B cell (primary cell): ENCODE measurements around the gene ST3GAL3. TPM values are rescaled to one million over a fixed set of nuclear protein-coding genes. Genes with fewer than 3 reads are reported as not detected.

Experiments
- ATAC-seq: fragments of 200-7000 bp; cut with Tn5 transposase; one replicate; pipeline ENCODE4 v1.10.0; 2021; ENCODE audit warnings: low read depth, mild to moderate bottlenecking, moderate number of reproducible peaks, moderate library complexity
- CTCF ChIA-PET: fragments of 350-600 bp; sonication (Branson Sonifier 250); formaldehyde crosslinking; loops from one replicate; lab custom pipeline; 2021; ENCODE audit warnings: antibody characterized with exemption, inconsistent platforms; lab: Charles Lee
- POLR2A ChIA-PET: fragments of 350-600 bp; sonication (Branson Sonifier 250); formaldehyde crosslinking; loops from one replicate; lab custom pipeline; 2021; ENCODE audit warnings: antibody characterized with exemption; lab: Charles Lee
- DNase-seq: peaks from one replicate; pipeline ENCODE4 v3.0.0; 2013
- H2AFZ ChIP-seq: 2 replicates; pipeline ENCODE4 v1.6.1; 2012; ENCODE audit warnings: mild to moderate bottlenecking, low read depth, low read length; ENCODE audit not compliant: insufficient read depth, poor library complexity, severe bottlenecking
- H3K27ac ChIP-seq, 2 donors: 1 replicate in 1 of 2; 2 replicates in 1 of 2; pipeline ENCODE4 v1.5.1; 2012 to 2013; ENCODE audit warnings: low read length in 2 of 2, mild to moderate bottlenecking in 2 of 2, moderate library complexity in 1 of 2
- H3K27me3 ChIP-seq, 4 experiments: fragments of 200-600 bp in 1 of 4; sonication (generic) in 1 of 4; replicated peaks in 1 of 4; 1 replicate in 2 of 4; 2 replicates in 2 of 4; pipeline versions ENCODE4 v1.6.1 to v1.7.0; 2013 to 2016; ENCODE audit warnings: low read length in 3 of 4, mild to moderate bottlenecking in 2 of 4, mixed read lengths in 1 of 4, moderate library complexity in 1 of 4; ENCODE audit not compliant: insufficient read depth in 4 of 4, control insufficient read depth in 3 of 4; ENCODE audit errors: control extremely low read depth in 1 of 4
- H3K36me3 ChIP-seq, 2 experiments: replicated peaks in 1 of 2; 1 replicate in 1 of 2; 2 replicates in 1 of 2; pipeline versions ENCODE4 v1.6.1 to v1.7.1; 2013; ENCODE audit warnings: low read length in 1 of 2; ENCODE audit not compliant: insufficient read depth in 2 of 2, control insufficient read depth in 1 of 2; ENCODE audit errors: control extremely low read depth in 1 of 2, extremely low read depth in 1 of 2
- H3K4me1 ChIP-seq, 2 donors: fragments of 200-600 bp in 1 of 2; sonication (generic) in 1 of 2; 1 replicate in 1 of 2; 2 replicates in 1 of 2; pipeline versions ENCODE4 v1.5.1 to v1.6.1; 2013 to 2017; ENCODE audit warnings: low read length in 2 of 2; ENCODE audit not compliant: control insufficient read depth in 2 of 2, insufficient read depth in 2 of 2
- H3K4me2 ChIP-seq: replicated peaks from 2 replicates; pipeline ENCODE3; 2012; ENCODE audit warnings: mild to moderate bottlenecking, low read depth, low read length; ENCODE audit not compliant: poor library complexity, severe bottlenecking
- H3K4me3 ChIP-seq, 5 experiments: fragments of 200-600 bp in 1 of 5; sonication (generic) in 1 of 5; 1 replicate in 3 of 5; 2 replicates in 2 of 5; pipeline versions ENCODE4 v1.5.1 to v1.7.0; 2011 to 2016; ENCODE audit warnings: low read length in 4 of 5, mild to moderate bottlenecking in 4 of 5, low read depth in 2 of 5, control low read depth in 1 of 5, moderate library complexity in 1 of 5; ENCODE audit not compliant: insufficient read depth in 1 of 5; ENCODE audit errors: control extremely low read depth in 1 of 5, extremely low read depth in 1 of 5
- H3K79me2 ChIP-seq: fragments of 200-600 bp; sonication (generic); one replicate; pipeline ENCODE4 v1.6.0; 2016; ENCODE audit warnings: low read length; ENCODE audit not compliant: control insufficient read depth, insufficient read depth
- H3K9ac ChIP-seq: fragments of 200-600 bp; sonication (generic); 2 replicates; pipeline ENCODE4 v1.6.1; 2017; ENCODE audit warnings: mild to moderate bottlenecking, low read length, moderate library complexity
- H3K9me3 ChIP-seq, 3 donors: one replicate each; pipeline versions ENCODE4 v1.6.1 to v1.7.1; 2013; ENCODE audit warnings: low read length in 2 of 3; ENCODE audit not compliant: control insufficient read depth in 2 of 3, insufficient read depth in 1 of 3; ENCODE audit errors: control extremely low read depth in 1 of 3
- H4K20me1 ChIP-seq: 2 replicates; pipeline ENCODE4 v1.6.0; 2012; ENCODE audit warnings: mild to moderate bottlenecking, low read length; ENCODE audit not compliant: insufficient read depth, control insufficient read depth, poor library complexity, severe bottlenecking
- H3K27ac Mint-ChIP-seq: one replicate; pipeline ENCODE4 v1.8.0; 2021; ENCODE audit warnings: mixed read lengths
- H3K27me3 Mint-ChIP-seq: one replicate; pipeline ENCODE4 v1.8.0; 2021; ENCODE audit warnings: mixed read lengths
- H3K4me1 Mint-ChIP-seq: one replicate; pipeline ENCODE4 v1.8.0; 2021; ENCODE audit warnings: mixed read lengths
- H3K4me3 Mint-ChIP-seq: one replicate; pipeline ENCODE4 v1.8.0; 2021; ENCODE audit warnings: mixed read lengths
- H3K9me3 Mint-ChIP-seq: one replicate; pipeline ENCODE4 v1.8.0; 2022; ENCODE audit warnings: mixed read lengths; ENCODE audit not compliant: insufficient read depth
- EZH2 ChIP-seq: IDR thresholded peaks from 2 replicates; pipeline ENCODE4 v1.6.1; 2012; ENCODE audit warnings: borderline replicate concordance, low read depth, mild to moderate bottlenecking, moderate library complexity, low read length; ENCODE audit not compliant: insufficient read depth, poor library complexity, severe bottlenecking
- WGBS: methylation state at CpG from one replicate; pipeline ENCODE4 v1.1.5; 2013; ENCODE audit warnings: missing lambda C conversion rate; ENCODE audit not compliant: insufficient coverage; 5-methylcytosine and 5-hydroxymethylcytosine counted together
- intact Hi-C: fragments of 100-400 bp; cut with micrococcal nuclease; formaldehyde crosslinking; loops from one replicate; pipeline ENCODE4 v1.10.0; 2022
- polyA plus RNA-seq: library from polyadenylated mRNA; depleted of rRNA; stranded (reverse); fragments of >200 nt; gene quantifications from 2 replicates; pipeline ENCODE4 v1.2.3, GENCODE V29; 2012
- total RNA-seq, 2 donors: library from RNA; stranded (reverse); fragments of 120-200 nt in 1 of 2; gene quantifications; 1 replicate in 1 of 2; 2 replicates in 1 of 2; pipeline versions ENCODE4 v1.2.3 to v1.2.4, GENCODE V29; 2013 to 2022
- TF ChIP-seq, protein P1 (sequence below): fragments of 200-600 bp; IDR thresholded peaks from one replicate; pipeline ENCODE4 v1.8.0; 2022; ENCODE audit warnings: antibody characterized with exemption, mild to moderate bottlenecking

ST3GAL3 gene
- total and polyA plus RNA-seq, 2 donors (not counting 1 experiment from before 2014, with no cell fraction given): 16.8 to 31.4 TPM

GRCh38 chr1:43864111-43865045 lies 157.0 kb downstream of the ST3GAL3 start:
- Histone ChIP-seq H3K36me3 (peaks cover 0 to 3% of the 10 kb centered on the region in 2 experiments), H3K27me3 (no peaks in the 10 kb centered on the region), H3K9ac (no peak overlapping the region), H3K4me1 (no peaks in the 10 kb centered on the region), H3K79me2 (no peaks in the 10 kb centered on the region), H3K9me3 (no peaks in the 10 kb centered on the region), H2AFZ (no peak overlapping the region), H3K27ac (no peak overlapping the region), H3K4me2 (no peak overlapping the region), H3K4me3 (no peak overlapping the region), H4K20me1 (no peaks in the 10 kb centered on the region)
- intact Hi-C loops: no loop called here
- POLR2A ChIA-PET: no interaction called here
- Mint-ChIP-seq H3K4me3 (no peak overlapping the region), H3K27ac (no peak overlapping the region), H3K4me1 (no peaks in the 10 kb centered on the region), H3K9me3 (no peaks in the 10 kb centered on the region), H3K27me3 (no peaks in the 10 kb centered on the region)
- TF ChIP-seq, protein P1, sequence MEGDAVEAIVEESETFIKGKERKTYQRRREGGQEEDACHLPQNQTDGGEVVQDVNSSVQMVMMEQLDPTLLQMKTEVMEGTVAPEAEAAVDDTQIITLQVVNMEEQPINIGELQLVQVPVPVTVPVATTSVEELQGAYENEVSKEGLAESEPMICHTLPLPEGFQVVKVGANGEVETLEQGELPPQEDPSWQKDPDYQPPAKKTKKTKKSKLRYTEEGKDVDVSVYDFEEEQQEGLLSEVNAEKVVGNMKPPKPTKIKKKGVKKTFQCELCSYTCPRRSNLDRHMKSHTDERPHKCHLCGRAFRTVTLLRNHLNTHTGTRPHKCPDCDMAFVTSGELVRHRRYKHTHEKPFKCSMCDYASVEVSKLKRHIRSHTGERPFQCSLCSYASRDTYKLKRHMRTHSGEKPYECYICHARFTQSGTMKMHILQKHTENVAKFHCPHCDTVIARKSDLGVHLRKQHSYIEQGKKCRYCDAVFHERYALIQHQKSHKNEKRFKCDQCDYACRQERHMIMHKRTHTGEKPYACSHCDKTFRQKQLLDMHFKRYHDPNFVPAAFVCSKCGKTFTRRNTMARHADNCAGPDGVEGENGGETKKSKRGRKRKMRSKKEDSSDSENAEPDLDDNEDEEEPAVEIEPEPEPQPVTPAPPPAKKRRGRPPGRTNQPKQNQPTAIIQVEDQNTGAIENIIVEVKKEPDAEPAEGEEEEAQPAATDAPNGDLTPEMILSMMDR: no peak
- no peak for TF ChIP-seq EZH2
- no peak for ATAC-seq
- CTCF ChIA-PET: interaction anchor here (0.7 kb wide), 1 partner anchor 11 kb away, joined by 3 read pairs; no protein-coding TSS in a partner anchor
- DNase-seq: no peak
- WGBS: 98% methylated on average over 5 of the region's 7 CpGs

GRCh38 chr1:43866201-43866600 lies 158.9 kb downstream of the ST3GAL3 start:
- ATAC-seq: no peak
- TF ChIP-seq EZH2: no peak
- TF ChIP-seq, protein P1: no peak
- Mint-ChIP-seq H3K27me3 (no peaks in the 10 kb centered on the region), H3K9me3 (no peaks in the 10 kb centered on the region), H3K4me3 (no peak overlapping the region), H3K4me1 (no peaks in the 10 kb centered on the region), H3K27ac (no peak overlapping the region)
- Histone ChIP-seq H4K20me1 (no peaks in the 10 kb centered on the region), H3K27me3 (no peaks in the 10 kb centered on the region), H3K4me1 (no peaks in the 10 kb centered on the region), H3K27ac (no peak overlapping the region), H3K79me2 (no peaks in the 10 kb centered on the region), H3K4me3 (no peak overlapping the region), H2AFZ (no peak overlapping the region), H3K9ac (no peak overlapping the region), H3K36me3 (peaks cover 0 to 3% of the 10 kb centered on the region in 2 experiments), H3K4me2 (no peak overlapping the region), H3K9me3 (no peaks in the 10 kb centered on the region)
- ChIA-PET POLR2A (no interaction called here), CTCF (no interaction called here)
- no peak for DNase-seq
- intact Hi-C loops: no loop called here
- WGBS: 90% methylated on average over 1 of the region's 2 CpGs
